Hepatocyte (in vitro differentiated cells): ENCODE data around the gene ETDB. TPM values are rescaled to one million over a fixed set of nuclear protein-coding genes. Genes with fewer than 3 reads are reported as not detected.

Source experiments
- DNase-seq: peaks from one replicate; pipeline ENCODE4 v3.0.0-alpha.2; 2016; ENCODE audit warnings: low spot score
- H2AFZ ChIP-seq: fragments of 200-600 bp; sonication (generic); 2 replicates; pipeline ENCODE4 v1.6.0; 2016; ENCODE audit warnings: antibody characterized with exemption, mild to moderate bottlenecking
- H3K27ac ChIP-seq: fragments of 200-600 bp; sonication (generic); 2 replicates; pipeline ENCODE4 v1.5.1; 2016; ENCODE audit warnings: mild to moderate bottlenecking
- H3K27me3 ChIP-seq: fragments of 200-600 bp; sonication (generic); 2 replicates; pipeline ENCODE4 v1.6.1; 2016
- H3K36me3 ChIP-seq: fragments of 200-600 bp; sonication (generic); replicated peaks from 2 replicates; pipeline ENCODE4 v1.5.1; 2016; ENCODE audit warnings: low read depth; ENCODE audit not compliant: insufficient read depth
- H3K4me1 ChIP-seq: fragments of 200-600 bp; sonication (generic); 2 replicates; pipeline ENCODE4 v1.5.1; 2016; ENCODE audit warnings: mild to moderate bottlenecking, moderate library complexity; ENCODE audit not compliant: insufficient read depth
- H3K4me2 ChIP-seq: fragments of 200-600 bp; sonication (generic); 2 replicates; pipeline ENCODE4 v1.6.0; 2016
- H3K4me3 ChIP-seq: fragments of 200-600 bp; sonication (generic); 2 replicates; pipeline ENCODE4 v1.5.1; 2016; ENCODE audit warnings: mild to moderate bottlenecking
- H3K79me2 ChIP-seq: fragments of 200-600 bp; sonication (generic); 2 replicates; pipeline ENCODE4 v1.6.0; 2017; ENCODE audit warnings: mild to moderate bottlenecking
- H3K9me2 ChIP-seq: fragments of 200-600 bp; sonication (generic); replicated peaks from 2 replicates; pipeline ENCODE4 v1.6.0; 2017; ENCODE audit warnings: mild to moderate bottlenecking; ENCODE audit not compliant: insufficient read depth
- H3K9me3 ChIP-seq: fragments of 200-600 bp; sonication (generic); 2 replicates; pipeline ENCODE4 v1.5.1; 2016; ENCODE audit warnings: low read depth, mild to moderate bottlenecking
- H4K20me1 ChIP-seq: fragments of 200-600 bp; sonication (generic); 2 replicates; pipeline ENCODE4 v1.6.0; 2016; ENCODE audit warnings: mild to moderate bottlenecking; ENCODE audit not compliant: insufficient read depth, poor library complexity, severe bottlenecking
- EZH2 ChIP-seq: fragments of 200-600 bp; sonication (generic); IDR thresholded peaks from 2 replicates; pipeline ENCODE4 v1.6.1; 2016; ENCODE audit warnings: antibody characterized with exemption, mild to moderate bottlenecking, borderline replicate concordance
- EZH2phosphoT487 ChIP-seq: fragments of 200-600 bp; sonication (generic); IDR thresholded peaks from one replicate; pipeline ENCODE4 v1.6.1; 2018; ENCODE audit warnings: antibody characterized with exemption, mild to moderate bottlenecking, low read depth, moderate library complexity; ENCODE audit not compliant: unreplicated experiment, severe bottlenecking
- WGBS: methylation state at CpG from one replicate; pipeline ENCODE4 v1.1.6; 2016; ENCODE audit warnings: low lambda C conversion rate; ENCODE audit errors: missing lambda C conversion rate; 5-methylcytosine and 5-hydroxymethylcytosine counted together
- polyA plus RNA-seq: library from polyadenylated mRNA; unstranded; fragments of >200 nt; fragmentation: Nextera tagmentation; extraction: Ambion mirVana; gene quantifications from 2 replicates; pipeline ENCODE4 v1.2.1, GENCODE V29; 2016
- total RNA-seq: library from RNA; depleted of rRNA; stranded (reverse); fragments of >200 nt; gene quantifications from 2 replicates; pipeline ENCODE4 v1.2.3, GENCODE V29; 2014
- TF ChIP-seq, protein P1 (sequence below): fragments of 200-600 bp; sonication (generic); IDR thresholded peaks from 2 replicates; pipeline ENCODE4 v1.5.1; 2016; ENCODE audit warnings: antibody characterized with exemption, mild to moderate bottlenecking; ENCODE audit not compliant: poor library complexity

ETDB gene
- total and polyA plus RNA-seq, 2 experiments from 2014 or later, result not detected

DNA sequence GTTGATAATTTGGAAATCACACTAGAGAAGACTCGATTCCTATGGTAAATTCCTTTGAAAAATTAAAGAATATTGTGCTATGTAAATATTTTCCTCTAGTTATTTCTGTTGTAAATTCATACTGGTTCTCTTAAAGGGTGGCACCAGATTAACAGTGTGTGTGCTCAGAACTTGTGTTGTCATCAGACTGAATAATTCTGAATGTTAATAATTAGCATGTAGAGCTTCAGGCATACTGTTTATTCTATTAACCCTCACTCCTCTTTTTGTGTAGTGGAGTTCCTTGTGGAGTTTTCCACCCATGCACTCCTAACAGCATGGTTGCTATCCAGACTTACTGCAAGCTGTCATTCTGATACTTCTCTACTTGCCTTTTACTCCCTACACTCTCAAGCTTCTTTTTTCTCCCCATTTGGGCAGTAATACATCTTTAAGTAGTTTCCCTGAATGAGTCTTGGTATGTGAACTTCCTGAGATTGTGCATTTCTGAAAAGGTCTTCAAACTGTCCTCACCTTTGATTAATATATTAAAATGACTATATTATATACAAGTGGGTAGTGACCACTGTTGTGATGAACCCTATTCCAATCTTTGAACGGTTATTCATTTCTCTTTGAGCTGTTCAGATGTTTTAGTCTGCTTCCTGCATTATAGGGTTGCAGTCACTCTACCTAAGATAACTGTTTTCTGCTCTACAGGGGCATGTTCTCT is 38.5 kb downstream of the ETDB start:
- no peaks in the 10 kb centered on the region for H3K9me3 ChIP-seq
- no peak overlapping the region for H3K4me3 ChIP-seq
- H3K36me3 ChIP-seq, result no peaks in the 10 kb centered on the region
- no peak for TF ChIP-seq EZH2phosphoT487
- no peak for TF ChIP-seq EZH2
- TF ChIP-seq, protein P1, sequence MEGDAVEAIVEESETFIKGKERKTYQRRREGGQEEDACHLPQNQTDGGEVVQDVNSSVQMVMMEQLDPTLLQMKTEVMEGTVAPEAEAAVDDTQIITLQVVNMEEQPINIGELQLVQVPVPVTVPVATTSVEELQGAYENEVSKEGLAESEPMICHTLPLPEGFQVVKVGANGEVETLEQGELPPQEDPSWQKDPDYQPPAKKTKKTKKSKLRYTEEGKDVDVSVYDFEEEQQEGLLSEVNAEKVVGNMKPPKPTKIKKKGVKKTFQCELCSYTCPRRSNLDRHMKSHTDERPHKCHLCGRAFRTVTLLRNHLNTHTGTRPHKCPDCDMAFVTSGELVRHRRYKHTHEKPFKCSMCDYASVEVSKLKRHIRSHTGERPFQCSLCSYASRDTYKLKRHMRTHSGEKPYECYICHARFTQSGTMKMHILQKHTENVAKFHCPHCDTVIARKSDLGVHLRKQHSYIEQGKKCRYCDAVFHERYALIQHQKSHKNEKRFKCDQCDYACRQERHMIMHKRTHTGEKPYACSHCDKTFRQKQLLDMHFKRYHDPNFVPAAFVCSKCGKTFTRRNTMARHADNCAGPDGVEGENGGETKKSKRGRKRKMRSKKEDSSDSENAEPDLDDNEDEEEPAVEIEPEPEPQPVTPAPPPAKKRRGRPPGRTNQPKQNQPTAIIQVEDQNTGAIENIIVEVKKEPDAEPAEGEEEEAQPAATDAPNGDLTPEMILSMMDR, result no peak
- no peak for DNase-seq
- no peaks in the 10 kb centered on the region for H3K27me3 ChIP-seq
- 60% methylated on average over 2 of the region's 2 CpGs for WGBS
- H3K79me2 ChIP-seq, result no peaks in the 10 kb centered on the region
- H3K4me2 ChIP-seq, result no peak overlapping the region
- H4K20me1 ChIP-seq, result no peaks in the 10 kb centered on the region
- H3K27ac ChIP-seq, result no peak overlapping the region
- H3K9me2 ChIP-seq, result no peaks in the 10 kb centered on the region
- no peak overlapping the region for H2AFZ ChIP-seq
- no peaks in the 10 kb centered on the region for H3K4me1 ChIP-seq

Other genes starting within 250 kb of the ETDB start
- gene MOSPD1, start 205.3 kb downstream of the ETDB start, total RNA-seq, result 36.6 and 53.0 TPM in 2 replicates
- gene MOSPD1, start 205.3 kb downstream of the ETDB start, polyA plus RNA-seq, result 31.3 and 32.3 TPM in 2 replicates
- gene SMIM10, start 129.5 kb downstream of the ETDB start, total RNA-seq, result 3.2 and 4.4 TPM in 2 replicates
- 2.6 and 3.4 TPM in 2 replicates for gene SMIM10, start 129.5 kb downstream of the ETDB start, polyA plus RNA-seq
- 9.4 and 11.9 TPM in 2 replicates for gene RTL8B, start 98.0 kb downstream of the ETDB start, total RNA-seq
- 25.9 and 28.3 TPM in 2 replicates for gene RTL8B, start 98.0 kb downstream of the ETDB start, polyA plus RNA-seq
- 65.9 and 84.2 TPM in 2 replicates for gene RTL8C, start 88.2 kb downstream of the ETDB start, total RNA-seq
- gene RTL8C, start 88.2 kb downstream of the ETDB start, polyA plus RNA-seq, result 375 and 384 TPM in 2 replicates
- gene RTL8A, start 68.4 kb downstream of the ETDB start, total RNA-seq, result 17.7 and 30.2 TPM in 2 replicates
- gene RTL8A, start 68.4 kb downstream of the ETDB start, polyA plus RNA-seq, result 156 and 164 TPM in 2 replicates
- 10.6 and 12.3 TPM in 2 replicates for gene SMIM10L2B, start 21.8 kb downstream of the ETDB start, total RNA-seq
- 14.9 and 16.1 TPM in 2 replicates for gene SMIM10L2B, start 21.8 kb downstream of the ETDB start, polyA plus RNA-seq
- gene CT55, start 50.9 kb upstream of the ETDB start, total RNA-seq, result 0.17 TPM in 1 of 2 replicates, not detected in the other
- not detected in 2 replicates for gene CT55, start 50.9 kb upstream of the ETDB start, polyA plus RNA-seq
- not detected in 2 replicates for gene ETDA, start 131.5 kb upstream of the ETDB start, total RNA-seq
- gene ETDA, start 131.5 kb upstream of the ETDB start, polyA plus RNA-seq, result 0.49 TPM in 1 of 2 replicates, not detected in the other
- gene ETDC, start 189.0 kb upstream of the ETDB start, total RNA-seq, result not detected in 2 replicates
- gene ETDC, start 189.0 kb upstream of the ETDB start, polyA plus RNA-seq, result not detected in 2 replicates
- gene ZNF75D, start 223.6 kb upstream of the ETDB start, total RNA-seq, result 8.7 and 8.8 TPM in 2 replicates
- 4.9 and 5.4 TPM in 2 replicates for gene ZNF75D, start 223.6 kb upstream of the ETDB start, polyA plus RNA-seq
- gene ZNF449, start 224.3 kb upstream of the ETDB start, total RNA-seq, result 5.5 and 7.3 TPM in 2 replicates
- gene ZNF449, start 224.3 kb upstream of the ETDB start, polyA plus RNA-seq, result 4.3 TPM in 2 replicates